ENCODE data around the gene MGLL.

DNA sequence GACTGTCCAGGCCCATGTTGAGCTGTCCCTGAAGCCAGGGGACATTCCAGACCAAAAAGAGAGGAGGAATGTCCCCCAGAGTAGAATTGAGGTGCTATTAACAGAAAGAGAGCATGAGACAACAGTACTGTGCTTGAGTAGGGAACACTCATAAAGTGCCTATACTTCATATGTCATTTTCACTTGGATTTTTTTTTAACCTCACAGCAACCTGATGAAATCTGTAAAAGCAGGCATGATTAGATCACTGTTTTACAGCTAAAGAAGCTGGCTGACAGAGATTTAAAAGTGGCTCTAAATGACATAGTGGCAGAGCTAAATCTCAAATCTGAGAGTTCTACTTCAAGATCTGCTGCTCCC is 174.5 kb downstream of the MGLL start:
- TF ChIP-seq CTCF (IDR thresholded peaks at IDR 0.05 in 4 of 5, conservative IDR thresholded peaks at IDR 0.05 in 1 of 5) (no peak), POLR2A (IDR thresholded peaks at IDR 0.05) (no peak)

Data from gastrocnemius medialis (tissue), 4 donors.